G401 (cell line): Measurements from ENCODE around the gene TBATA. TPM values are rescaled to one million over a fixed set of nuclear protein-coding genes. Genes with fewer than 3 reads are reported as not detected.
A peak's percentile ranks its signal among the peaks of the same experiment; 100 is the strongest.
"Not testable (repeated sequence)": the region's sequence is repeated elsewhere in the genome, so short reads cannot be mapped to it uniquely, and the experiment has no call there.

Experiments used
- DNase-seq: peaks from one replicate; pipeline ENCODE4 v3.0.0-alpha.2; 2015; ENCODE audit warnings: low spot score
- in situ Hi-C: cut with HindIII; loops from 2 replicates; pipeline ENCODE4 v1.10.0; 2016; ENCODE audit warnings: low sequenced_read_pairs, mixed read lengths
- total RNA-seq: library from RNA; depleted of rRNA; stranded (reverse); fragments of >200 nt; shearing (Covaris generic); gene quantifications from 2 replicates; pipeline ENCODE4 v1.2.3, GENCODE V29; 2014

The TBATA gene
- total RNA-seq, 1 experiment from 2014 or later, result not detected

- in situ Hi-C loops, result no loop called here
- no peak for DNase-seq
Observed at GRCh38 chr10:70769121-70769520, 16.1 kb downstream of the TBATA start.

- in situ Hi-C loops, DNase-seq: not testable (repeated sequence)
Observed at GRCh38 chr10:70768026-70768685, 17.0 kb downstream of the TBATA start.

- DNase-seq, result no peak
- in situ Hi-C loops, result no loop called here
Observed at GRCh38 chr10:70765794-70766594, 19.2 kb downstream of the TBATA start.

- DNase-seq, result no peak
- in situ Hi-C loops, result no loop called here
Observed at GRCh38 chr10:70763567-70763966, 21.6 kb downstream of the TBATA start.

GRCh38 chr10:70762441-70763175 is 22.6 kb downstream of the TBATA start:
- no peak for DNase-seq
- in situ Hi-C loops, result no loop called here

- in situ Hi-C loops, result no loop called here
- DNase-seq, result no peak
Observed at GRCh38 chr10:70761727-70762350, 23.3 kb downstream of the TBATA start.

- no peak for DNase-seq
- in situ Hi-C loops, result no loop called here
Observed at GRCh38 chr10:70761031-70761601, 24.1 kb downstream of the TBATA start.

- in situ Hi-C loops, result no loop called here
- no peak for DNase-seq
Observed at GRCh38 chr10:70760271-70760787, 24.8 kb downstream of the TBATA start.

GRCh38 chr10:70759781-70760180 is 25.4 kb downstream of the TBATA start:
- DNase-seq, result no peak
- in situ Hi-C loops, result no loop called here

GRCh38 chr10:70758757-70759514 is 26.2 kb downstream of the TBATA start:
- in situ Hi-C loops, result no loop called here
- peak; percentile 87 for DNase-seq

- in situ Hi-C loops, result no loop called here
- DNase-seq, result no peak
Observed at GRCh38 chr10:70757856-70758255, 27.3 kb downstream of the TBATA start.

- in situ Hi-C loops, result no loop called here
- no peak for DNase-seq
Observed at GRCh38 chr10:70756700-70757360, 28.3 kb downstream of the TBATA start.

- DNase-seq, result no peak
- in situ Hi-C loops, result no loop called here
Observed at GRCh38 chr10:70753841-70754621, 31.1 kb downstream of the TBATA start.

- DNase-seq, result no peak
- in situ Hi-C loops, result no loop called here
Observed at GRCh38 chr10:70753026-70753663, 32.0 kb downstream of the TBATA start.

- in situ Hi-C loops, result no loop called here
- no peak for DNase-seq
Observed at GRCh38 chr10:70752571-70752970, 32.6 kb downstream of the TBATA start.

GRCh38 chr10:70751991-70752390 is 33.2 kb downstream of the TBATA start:
- in situ Hi-C loops, result no loop called here
- no peak for DNase-seq

- in situ Hi-C loops, result no loop called here
Observed at GRCh38 chr10:70751356-70751755, 33.8 kb downstream of the TBATA start.

More at GRCh38 chr10:70751356-70751755, 33.8 kb downstream of the TBATA start:
- DNase-seq, result no peak
